Inflammatory macrophage treated with lipopolysaccharide for 4 hours (primary cell): ENCODE measurements around the gene OSBPL7.

Source experiments
- DNase-seq: peaks from one replicate; pipeline ENCODE4 v3.0.0-alpha.2; 2020

OSBPL7 gene

DNA sequence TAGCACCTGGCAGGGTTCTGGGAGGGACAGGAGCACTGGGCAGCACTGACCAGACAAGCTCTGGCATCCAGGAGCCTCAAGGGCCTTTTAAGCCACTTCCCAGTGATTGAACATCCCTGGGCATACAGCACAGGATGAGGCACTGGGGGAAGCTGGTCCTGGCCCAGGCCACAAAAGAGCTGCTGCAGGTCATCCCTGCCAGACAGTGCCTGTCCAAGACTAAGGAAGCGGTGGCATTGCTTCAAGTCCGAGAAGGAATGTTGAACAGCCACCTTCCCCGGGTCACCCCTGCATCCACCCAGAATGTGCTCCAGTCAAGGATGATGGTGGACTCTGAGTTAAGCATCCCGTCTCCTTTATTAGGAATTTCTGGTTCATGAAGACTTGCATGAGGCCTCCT lies 1.2 kb upstream of the OSBPL7 start:
- no peak for DNase-seq

DNA sequence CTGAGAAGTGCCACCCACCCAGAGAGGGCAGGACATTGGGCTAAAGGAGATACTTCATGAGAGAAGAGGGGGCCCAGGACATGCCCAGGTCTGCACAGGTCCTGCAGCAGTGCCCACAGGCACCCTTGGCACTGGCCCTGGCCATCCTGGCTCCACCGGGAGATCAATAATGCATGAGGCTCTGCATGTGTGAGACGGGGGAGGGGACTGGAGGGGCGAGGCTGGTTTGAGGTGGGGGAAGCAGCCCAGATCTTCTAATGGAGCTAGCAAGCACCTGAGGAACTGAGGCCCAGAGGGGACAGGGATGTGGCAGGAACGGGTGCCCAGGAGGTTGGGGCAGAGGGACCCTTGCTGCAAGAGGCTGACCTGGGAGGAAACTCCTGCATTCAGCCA lies 567 bp downstream of the OSBPL7 start:
- no peak for DNase-seq

DNA sequence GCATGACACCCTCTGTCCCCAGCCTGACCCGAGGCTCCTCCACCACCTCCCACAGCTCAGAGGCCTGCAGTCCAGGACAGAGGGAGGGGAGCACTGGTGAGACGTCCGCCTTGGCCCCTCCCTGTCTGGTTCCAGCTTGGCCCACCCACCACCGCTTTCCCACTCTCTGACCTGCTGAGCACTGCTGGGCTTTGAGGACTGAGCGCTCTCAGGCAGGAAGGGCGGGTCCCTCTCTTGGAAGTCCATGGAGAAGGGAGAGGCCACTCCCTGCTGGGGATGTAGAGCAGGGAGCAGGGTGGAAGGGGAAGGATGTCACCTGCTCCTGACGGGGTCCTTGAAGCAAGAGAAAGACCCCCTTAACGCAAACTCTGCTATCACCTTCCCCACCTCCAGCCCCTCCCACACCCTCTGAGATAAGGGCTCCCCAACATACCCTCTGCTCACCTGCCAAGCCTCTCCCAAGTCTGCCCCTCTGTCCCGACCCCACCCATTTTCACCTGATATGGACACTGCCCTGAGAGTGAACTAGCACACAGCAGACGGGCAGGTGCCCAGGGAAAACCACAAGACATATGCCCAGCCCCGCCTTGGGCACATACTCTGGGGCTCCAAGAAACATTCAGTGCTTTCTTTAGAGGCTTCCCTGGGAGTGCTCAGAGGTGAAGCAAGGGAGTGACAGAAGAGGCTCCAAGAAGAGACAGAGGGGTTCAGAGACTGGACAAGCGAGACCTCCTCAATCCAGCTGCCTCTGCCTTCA lies 1.4 kb downstream of the OSBPL7 start:
- DNase-seq: no peak

DNA sequence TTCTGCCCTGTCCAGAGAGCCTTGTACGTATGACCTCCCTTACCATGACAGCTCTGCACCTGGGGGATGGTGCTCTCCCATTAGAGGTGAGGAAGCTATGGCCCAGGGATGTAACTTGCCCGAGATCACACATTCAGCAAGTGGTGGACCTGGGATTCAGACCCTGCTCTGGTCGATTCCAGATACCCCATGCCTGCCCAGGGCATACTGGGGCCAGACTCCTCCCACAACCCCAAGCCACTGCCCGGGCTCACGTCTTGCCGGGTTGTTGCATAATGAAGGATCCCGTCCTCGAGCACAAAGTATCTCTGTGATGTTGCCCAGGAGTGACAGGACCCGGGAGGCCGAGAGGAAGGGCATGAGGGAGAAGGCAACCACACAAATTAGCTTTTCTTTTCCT lies 2.1 kb downstream of the OSBPL7 start:
- DNase-seq: no peak

DNA sequence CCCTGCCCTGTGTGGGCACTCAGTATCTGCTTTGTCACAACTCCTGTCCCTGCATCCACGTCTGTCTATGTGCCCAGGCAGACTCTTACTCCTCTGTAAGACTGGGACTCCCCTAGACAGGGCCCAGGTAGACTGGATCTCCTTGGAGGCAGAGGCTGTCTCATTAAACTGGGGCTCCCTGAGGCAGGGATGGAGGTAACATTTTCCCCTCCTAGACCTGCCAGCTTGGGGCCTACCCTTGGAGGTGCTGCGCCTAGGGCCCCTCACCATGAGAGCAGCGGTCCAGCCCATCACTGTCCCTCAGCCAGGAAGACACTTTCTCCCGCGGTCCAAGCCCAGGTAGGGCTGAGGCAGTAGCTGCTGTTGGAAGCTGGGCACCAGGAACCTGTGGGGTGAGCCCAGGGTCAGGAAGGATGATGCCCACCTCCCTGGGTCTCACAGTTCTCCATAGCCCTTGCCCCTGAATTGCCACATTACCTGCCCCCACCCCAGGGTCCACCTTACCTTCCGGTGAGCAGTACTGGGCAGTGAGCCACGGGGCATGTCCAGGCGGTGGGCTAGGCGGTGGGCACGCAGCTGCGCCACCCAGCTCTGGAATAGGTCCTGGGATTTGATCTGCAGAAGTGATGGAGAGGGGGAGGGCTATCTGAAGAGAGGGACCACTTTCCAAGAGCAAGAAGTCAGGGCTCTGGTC lies 3.4 kb downstream of the OSBPL7 start:
- DNase-seq: no peak

DNA sequence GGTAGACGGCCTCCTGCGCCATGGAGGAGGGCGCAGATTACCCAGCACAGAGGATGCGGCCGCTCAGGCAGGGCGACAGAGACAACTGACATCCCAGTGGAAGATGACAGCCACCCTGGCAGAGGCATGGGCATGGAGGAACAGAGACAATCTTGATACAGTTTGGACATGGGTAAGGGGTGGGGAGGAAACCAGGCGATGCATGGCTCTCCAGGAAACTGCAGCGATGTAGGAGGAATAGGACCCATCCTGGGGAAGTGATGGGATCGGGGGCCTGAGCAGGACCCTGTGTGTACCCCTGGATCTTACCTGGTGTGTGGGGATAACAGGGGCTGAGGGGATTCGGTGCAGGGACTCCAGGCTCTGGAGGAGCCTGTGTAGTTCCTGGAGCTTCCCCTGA lies 4.6 kb downstream of the OSBPL7 start:
- no peak for DNase-seq

DNA sequence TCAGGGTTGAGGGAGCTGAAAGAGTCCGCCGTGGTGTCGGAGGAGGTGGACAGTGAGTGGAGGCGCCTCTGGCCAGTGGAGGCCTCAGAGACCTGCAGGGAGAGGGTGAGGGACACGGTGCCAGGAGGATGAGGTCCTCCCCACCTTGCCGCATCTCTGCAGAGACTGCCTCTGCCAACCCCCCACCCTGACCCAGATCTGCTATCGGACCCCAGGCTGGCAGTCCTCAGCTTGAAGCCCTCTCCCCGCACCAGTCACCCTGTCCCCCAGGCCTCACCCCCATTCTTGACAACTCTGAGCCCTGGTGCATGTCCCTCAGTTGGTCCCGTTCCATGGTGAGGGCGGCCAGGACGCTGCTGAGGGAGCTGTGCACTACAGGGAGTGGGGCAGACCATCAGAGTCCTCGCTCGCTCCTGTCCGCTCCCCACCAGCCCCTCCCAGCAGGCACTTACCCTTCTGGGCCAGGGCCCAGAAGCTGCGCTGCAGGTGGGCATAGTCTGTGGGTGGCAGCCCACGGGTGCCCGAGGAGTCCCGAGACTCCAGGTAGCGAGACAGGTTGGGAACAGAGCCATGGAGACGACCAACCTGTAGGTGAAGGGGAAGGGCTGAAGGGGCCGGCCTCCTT lies 5.4 kb downstream of the OSBPL7 start:
- no peak for DNase-seq

DNA sequence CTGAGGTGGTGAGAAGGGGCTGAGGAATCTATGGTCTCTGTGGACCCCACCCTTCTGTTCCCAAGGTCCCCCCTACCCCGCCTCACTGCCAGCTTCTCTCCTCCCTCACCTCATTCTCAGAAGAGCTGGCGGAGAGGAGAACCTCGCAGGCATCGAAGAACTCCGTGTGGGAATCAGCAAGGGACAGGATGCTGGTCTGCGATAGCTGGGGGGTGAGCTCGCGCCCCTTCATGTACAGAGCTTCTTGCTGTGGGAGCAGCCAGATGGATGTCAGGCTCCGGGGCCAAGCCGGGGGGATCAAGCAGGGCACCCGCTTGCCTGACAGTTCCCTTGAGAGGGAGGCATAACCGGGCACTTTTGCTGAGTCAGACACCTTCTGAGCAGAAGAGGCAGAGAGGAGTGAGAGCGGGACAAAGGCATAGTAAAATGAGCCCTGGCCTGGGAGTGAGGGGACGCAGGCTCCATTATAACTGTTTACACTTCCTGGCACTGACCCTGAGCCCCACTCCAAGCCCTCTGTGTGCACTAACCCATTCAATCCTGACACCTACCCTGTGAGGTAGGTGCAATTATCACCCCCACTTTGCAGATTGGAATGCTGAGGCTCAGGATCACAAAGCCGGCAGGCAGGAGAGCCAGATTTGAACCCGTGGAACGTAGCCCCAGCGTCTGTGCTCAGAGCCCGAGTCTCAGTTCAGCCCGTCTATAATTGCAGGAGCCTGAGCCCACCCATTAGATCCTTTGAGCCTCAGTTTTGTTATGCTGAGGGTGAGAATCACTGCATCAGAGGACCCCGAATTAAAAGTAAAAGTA lies 6.3 kb downstream of the OSBPL7 start:
- DNase-seq: no peak

DNA sequence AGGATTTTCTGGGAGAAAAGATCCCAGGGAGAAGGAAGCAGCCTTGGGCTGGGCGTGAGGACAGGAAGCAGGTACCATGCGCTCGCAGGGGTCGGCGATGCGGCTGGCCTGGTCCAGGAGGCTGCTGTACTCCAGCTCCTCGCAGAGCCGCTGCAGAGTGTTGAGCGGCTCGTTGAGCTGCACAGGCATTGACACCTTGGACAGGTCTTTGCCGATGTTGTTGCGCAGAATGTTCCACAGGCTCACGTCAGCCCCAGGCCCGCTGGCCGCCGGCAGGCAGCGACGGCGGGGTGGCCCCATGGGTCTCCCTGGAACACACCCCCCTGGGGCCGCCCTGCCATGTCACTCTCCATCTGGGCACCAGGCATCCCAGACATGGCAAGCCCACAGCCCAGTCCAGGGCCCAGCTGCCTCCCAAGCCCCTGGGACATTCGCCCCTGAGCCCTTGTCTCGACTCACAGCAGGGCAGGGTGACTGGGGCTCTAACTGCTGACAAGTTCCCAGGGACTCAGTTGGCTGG lies 8.0 kb downstream of the OSBPL7 start:
- no peak for DNase-seq

DNA sequence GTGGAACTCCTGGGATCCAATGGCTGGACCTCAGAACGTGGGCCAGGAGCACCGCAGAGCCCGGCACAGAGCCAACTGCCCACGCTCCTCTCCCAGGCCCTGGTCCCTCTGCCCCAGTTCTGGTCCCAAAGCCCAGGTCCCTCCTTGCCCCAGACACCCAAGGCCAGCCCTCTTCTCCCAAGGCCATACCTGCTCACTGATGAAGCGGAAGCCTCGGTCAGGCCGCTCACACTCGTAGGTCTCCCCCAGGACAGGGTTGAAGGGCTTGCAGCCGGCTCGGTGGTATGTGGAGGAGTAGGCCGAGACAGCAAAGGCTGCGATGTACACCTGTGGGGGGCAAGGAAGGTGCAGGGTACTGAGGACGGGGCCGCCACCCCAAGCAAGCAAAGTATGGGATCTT lies 8.5 kb downstream of the OSBPL7 start:
- DNase-seq: no peak

DNA sequence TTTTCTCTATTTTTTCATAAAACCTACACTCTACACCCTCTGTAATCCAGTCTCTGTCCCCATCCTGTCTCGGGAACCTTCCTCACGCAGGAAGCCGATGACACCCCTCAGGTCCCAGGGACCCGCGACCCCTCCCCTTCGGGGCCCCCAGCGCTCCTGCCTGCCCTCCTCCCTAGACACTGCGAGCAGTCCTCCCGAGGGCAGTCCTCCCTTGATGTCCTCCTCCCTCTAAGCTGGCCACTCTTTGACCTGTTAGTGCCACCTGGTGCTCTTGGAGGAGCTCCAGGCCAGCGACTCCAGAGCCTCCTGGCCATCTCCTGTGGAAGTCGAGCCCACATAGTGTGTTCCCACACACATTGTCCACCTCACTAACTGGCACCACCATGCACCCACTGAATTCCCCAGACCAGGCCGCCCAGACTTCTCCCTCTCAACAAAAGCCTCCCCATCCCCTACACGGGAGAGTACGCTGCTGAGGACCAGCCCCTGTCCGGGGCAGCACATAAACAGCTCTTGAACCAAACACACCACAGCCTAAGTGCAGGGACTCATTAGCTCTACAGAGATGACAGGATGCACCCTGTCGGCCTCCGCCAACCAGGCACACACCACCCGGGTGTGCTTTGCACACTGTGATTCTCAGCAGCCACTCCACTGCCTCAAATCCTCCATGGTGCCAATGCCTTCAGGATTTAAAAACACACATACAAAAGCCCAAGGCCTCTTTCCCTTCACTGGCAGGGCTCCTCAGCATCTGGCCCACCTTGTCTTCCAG lies 9.3 kb downstream of the OSBPL7 start:
- no peak for DNase-seq

DNA sequence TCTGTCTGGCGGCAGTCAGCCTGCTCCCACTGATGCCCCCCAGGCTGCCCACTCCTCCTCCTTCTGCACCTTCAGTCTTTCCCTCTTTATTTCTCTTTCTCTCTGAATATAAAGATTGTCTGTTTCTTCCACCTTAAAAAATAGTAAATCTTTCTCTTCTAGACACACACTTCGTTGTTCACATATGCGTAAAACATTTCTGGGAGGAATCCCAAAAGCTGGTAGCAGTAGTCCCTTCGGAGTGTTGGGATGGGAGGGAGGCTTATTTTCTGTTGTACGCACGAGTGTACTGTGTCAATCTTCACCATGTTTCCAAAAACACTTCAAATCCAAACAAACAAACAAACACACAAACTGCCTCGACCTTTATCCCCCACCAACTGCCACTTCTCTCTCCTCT lies 9.9 kb downstream of the OSBPL7 start:
- DNase-seq: no peak

DNA sequence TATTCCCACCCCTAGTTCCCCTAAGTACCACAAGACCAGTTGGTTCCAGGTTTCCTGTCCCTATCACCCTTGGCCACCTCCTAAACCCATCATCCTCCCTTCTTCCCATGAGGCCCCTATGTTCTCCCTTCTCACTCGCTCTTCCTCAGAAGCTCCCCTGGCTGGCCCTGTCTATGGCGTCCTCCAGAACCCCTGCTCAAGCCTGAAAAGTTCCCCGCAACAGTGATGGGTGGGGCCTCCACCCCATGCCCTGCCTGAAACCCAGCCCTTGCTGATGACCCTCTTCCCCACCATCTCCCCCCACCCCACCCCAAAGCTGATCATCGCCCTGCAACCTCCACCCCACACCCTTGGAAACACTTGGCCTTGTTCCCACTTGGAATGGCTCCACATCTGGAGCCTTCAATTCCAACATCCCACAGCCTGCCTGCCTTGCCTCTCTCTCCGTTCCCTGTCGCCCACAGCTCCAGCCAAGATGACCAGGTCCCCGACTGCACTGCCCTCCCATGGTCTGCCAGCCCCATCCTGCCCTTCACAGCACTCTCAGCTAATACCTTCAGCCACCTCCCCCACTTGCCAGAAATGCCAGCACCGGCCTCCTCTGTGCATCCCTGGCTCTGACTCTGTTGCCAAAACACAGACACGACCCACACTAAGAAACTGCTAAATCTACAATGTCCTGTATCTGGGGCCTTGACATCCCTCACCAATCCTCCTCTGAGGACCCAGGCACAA lies 10.5 kb downstream of the OSBPL7 start:
- DNase-seq: no peak

DNA sequence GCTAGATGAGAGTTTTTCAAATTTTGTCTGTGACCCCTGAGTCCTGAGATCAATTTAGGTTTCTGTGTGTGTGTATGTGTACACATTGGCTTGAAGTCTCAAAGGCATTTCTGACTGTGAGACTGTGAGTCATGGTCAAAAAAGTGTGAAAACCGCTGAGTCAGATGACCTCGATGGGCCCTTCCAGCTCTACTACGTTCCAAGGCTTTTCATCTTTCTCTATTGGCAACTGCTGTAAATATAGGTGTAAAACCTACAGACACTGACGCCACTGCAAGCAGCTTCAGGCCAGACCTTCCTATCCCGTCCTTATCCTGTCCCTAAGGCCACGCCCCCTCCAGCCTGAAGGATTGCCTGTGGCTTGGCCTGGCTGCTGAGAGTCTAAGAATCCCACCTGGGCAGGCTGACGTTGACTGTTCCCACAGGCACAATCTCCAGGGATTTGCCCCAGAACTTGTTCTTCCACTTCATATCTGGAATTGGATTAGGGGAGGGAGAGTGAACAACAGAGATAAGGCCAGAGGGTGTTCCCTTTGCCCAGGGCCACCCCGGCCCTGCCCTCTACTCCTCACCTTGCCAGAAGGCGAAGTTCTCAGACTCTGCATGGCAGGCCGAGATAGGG lies 11.3 kb downstream of the OSBPL7 start:
- DNase-seq: no peak

DNA sequence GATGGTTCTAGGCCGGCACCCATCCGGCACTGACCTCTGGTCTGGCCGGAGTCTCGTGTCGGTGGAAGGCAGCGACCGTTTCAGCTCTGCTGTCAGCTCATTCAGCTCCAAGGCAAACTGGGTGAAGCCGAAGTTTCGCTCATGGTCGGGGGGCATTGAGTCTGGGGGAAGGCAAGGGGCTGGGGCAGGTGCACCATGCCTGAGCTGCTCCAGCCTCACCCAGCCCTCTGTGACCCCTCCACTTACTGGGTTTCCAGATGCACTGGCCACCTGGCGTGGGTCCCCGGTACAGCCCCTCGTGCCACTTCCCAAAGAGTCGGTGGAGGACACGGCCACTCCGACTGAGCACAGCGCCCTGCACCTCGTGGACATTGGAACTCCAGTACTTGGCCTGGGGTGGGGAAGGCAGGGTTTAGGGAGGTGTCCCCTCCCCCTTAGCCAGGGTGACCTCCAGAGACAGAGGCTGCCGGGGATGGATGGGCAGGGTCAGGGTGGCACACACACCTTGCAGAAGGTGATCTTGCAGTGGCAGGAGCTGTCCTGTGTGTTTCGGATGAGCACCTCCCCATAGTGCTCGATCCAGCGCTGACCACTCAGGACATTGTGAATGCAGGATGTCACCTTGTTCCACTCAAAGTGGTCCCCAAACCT lies 12.6 kb downstream of the OSBPL7 start:
- no peak for DNase-seq

DNA sequence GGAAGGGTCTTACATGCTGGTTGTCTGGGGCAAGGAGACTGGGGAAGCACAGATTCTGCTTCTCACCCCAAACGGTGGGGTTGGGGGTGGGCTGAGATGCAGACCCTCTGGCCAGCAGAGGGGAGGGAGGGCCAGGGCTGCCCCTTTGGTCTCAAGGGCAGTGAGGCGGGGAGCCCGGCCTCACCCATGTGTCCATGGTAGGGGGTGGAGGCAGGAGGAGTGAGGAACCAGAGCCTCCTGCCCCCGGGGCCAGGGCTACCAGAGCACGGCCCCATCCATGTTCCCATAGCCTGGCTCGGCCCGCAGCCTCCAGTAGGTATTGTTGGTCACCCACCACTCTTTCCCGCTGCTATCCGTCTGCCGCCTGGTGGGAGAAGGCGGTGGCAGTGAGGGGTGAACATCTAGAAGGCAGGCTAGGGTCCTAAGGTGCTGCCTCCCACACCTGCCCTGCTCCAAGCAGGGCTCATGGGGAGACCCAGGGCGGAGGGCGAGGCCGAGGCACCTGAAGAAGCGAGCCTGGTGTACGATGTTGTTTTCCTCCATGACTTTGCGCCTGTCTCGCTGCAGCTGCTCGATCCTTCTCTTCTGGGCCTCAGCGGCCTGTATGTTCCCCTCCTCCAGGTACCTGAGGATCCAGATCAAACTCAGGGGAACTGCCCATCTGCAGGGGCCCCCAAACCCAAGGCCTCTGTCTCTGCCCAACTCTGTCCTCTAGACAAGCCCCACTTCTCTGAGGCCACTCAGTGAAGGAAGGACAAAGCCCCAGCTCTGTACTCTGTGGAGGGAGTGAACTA lies 13.4 kb downstream of the OSBPL7 start:
- no peak for DNase-seq

DNA sequence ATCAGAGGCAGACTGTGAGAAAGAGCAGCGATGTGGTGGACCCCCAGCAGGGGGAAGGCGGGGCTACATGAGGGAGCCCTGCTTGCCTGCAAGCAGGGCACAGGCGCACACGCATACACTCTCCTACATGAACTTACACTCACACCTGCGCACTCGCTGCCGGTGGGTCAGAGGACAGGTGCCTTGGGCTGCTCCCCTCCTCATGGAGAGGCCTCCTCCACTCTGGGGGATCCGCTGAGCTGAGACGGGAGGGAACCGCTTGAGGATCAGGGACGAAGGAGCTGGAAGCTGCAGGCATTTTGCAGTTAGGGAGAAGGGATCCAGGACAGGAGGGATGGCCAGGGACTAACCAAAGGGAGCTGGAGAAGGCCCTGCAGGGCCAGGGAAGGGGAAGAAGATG lies 14.2 kb downstream of the OSBPL7 start:
- no peak for DNase-seq

DNA sequence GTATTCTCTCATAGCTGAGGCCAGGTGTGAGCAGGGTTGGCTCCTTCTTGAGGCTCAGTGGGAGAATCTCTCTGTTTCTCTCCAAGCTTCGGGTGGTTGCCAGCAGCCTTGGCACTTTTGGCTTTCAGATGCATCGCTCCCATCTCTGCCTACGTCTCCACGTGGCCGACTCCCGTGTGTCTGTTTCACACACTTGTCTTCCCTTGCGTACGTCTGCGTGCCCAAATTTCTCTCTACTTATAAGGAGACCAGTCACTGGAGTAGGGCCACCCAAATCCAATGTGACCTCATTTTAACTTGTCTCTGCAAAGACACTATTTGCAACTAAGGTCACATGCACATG lies 14.7 kb downstream of the OSBPL7 start:
- no peak for DNase-seq

DNA sequence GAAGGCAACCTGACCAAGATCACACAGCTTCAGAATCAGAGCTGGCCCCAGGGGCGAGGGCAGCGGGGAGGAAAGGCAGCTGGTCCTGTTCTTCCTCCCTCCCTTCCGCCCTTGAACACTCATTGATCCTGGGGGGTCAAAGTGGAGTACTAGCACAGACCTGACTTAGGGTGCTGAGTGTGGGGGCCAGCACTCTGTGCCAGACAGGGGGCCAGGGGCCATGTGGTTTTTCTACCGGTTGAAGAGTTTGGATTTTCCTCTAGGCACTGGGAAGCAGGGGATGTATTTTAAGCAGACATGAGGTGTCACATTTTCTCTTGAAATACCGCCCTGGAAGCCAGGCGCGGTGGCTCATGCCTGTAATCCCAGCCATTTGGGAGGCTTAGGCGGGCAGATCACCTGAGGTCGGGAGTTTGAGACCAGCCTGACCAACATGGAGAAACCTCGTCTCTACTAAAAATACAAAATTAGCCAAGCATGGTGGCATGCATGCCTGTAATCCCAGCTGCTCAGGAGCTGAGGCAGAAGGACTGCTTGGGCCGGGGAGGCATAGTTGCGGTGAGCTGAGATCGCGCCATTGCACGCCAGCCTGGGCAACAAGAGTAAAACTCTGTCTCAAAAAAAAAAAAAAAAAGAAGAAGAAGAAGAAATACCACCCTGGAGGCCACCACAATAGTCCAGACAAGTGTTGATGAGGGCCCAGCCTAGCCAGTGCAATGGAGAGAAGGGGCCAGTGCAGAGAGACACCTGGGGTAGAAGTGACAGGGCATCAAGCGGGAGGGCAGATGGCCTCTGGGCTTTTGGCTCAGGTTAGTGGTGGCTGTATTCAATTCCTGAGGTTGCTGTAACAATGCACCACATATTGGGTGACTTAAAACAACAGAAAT lies 15.3 kb downstream of the OSBPL7 start:
- DNase-seq: no peak
